NT2/D1 (cell line): Measurements from ENCODE around the gene PHOSPHO1.

Source experiments
- SUZ12 ChIP-seq: IDR thresholded peaks from 2 replicates; pipeline ENCODE4 v1.6.1; 2011; ENCODE audit not compliant: insufficient read length, insufficient read depth; ENCODE audit errors: extremely low read depth
- YY1 ChIP-seq: IDR thresholded peaks from 2 replicates; pipeline ENCODE4 v1.6.1; 2011; ENCODE audit not compliant: insufficient read length, insufficient read depth
- ZNF274 ChIP-seq: IDR thresholded peaks from 2 replicates; pipeline ENCODE4 v1.6.1; 2011; ENCODE audit warnings: mild to moderate bottlenecking, low read depth, low read length

DNA sequence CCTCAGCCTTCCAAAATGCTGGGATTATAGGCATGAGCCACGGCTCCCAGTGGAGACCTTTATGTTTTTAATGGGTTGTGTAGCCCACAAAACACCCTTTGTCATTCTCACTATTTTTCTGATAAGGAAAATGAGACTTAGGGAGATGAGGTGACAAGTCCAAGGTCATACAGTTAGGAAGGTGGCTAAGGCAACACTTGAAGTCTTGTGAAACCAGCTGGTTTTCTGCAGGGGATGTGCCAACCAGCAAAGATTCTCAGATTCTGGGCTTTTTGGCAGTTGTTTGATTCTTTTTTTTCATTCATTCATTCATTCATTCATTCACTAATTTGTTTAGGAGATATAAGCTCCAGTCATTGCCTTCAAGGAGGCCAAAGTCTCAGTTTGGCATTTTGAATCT is 10.0 kb upstream of the PHOSPHO1 start:
- TF ChIP-seq ZNF274 (no peak), SUZ12 (no peak), YY1 (no peak)
